Measurements from ENCODE around the gene DLG2. TPM values are rescaled to one million over a fixed set of nuclear protein-coding genes. Genes with fewer than 3 reads are reported as not detected.

The DLG2 gene
- total and polyA plus RNA-seq, 3 experiments from 2014 or later = 0.81 to 1.5 (median 1.3) TPM

- peaks cover 0 to 3% of the 10 kb centered on the region in 2 donors for H3K27me3 Mint-ChIP-seq
- POLR2A ChIA-PET = no interaction called here
- peaks cover 0 to 4% (median 0%) of the 10 kb centered on the region in 5 donors for H3K9me3 Mint-ChIP-seq
Observed at GRCh38 chr11:83773950-83774880, 1852.9 kb downstream of the DLG2 start.

GRCh38 chr11:83768489-83768888 lies 1858.7 kb downstream of the DLG2 start:
- H3K27ac ChIP-seq (ENCODE audit: low read depth, low read length) = no peak overlapping the region
- H3K4me1 ChIP-seq (ENCODE audit: insufficient read depth, low read length) = no peaks in the 10 kb centered on the region
- H3K27ac Mint-ChIP-seq = no peak overlapping the region
- POLR2A ChIA-PET = no interaction called here
- H3K4me3 ChIP-seq (ENCODE audit: low read length) = no peak overlapping the region
- H3K27me3 ChIP-seq (ENCODE audit: insufficient read depth, low read length, poor library complexity, severe bottlenecking) = no peaks in the 10 kb centered on the region
- peaks cover 0 to 3% of the 10 kb centered on the region in 2 donors for H3K27me3 Mint-ChIP-seq
- H3K36me3 Mint-ChIP-seq = no peaks in the 10 kb centered on the region
- CTCF ChIA-PET = no interaction called here
- no peak overlapping the region for H3K4me3 Mint-ChIP-seq
- no peaks in the 10 kb centered on the region for H3K36me3 ChIP-seq (ENCODE audit: insufficient read depth, low read length)
- peaks cover 0 to 4% (median 0%) of the 10 kb centered on the region in 5 donors for H3K9me3 Mint-ChIP-seq
- DNase-seq = no peak
- no peaks in the 10 kb centered on the region for H3K9me3 ChIP-seq (ENCODE audit: low read length)
- H3K4me1 Mint-ChIP-seq = no peaks in the 10 kb centered on the region

More at GRCh38 chr11:83773950-83774880, 1852.9 kb downstream of the DLG2 start:
- no peaks in the 10 kb centered on the region for H3K36me3 Mint-ChIP-seq
- Histone ChIP-seq H3K36me3 (ENCODE audit: insufficient read depth, low read length) (no peaks in the 10 kb centered on the region), H3K27me3 (ENCODE audit: insufficient read depth, low read length, poor library complexity, severe bottlenecking) (no peaks in the 10 kb centered on the region), H3K4me1 (ENCODE audit: insufficient read depth, low read length) (no peaks in the 10 kb centered on the region), H3K27ac (ENCODE audit: low read depth, low read length) (no peak overlapping the region), H3K4me3 (ENCODE audit: low read length) (no peak overlapping the region), H3K9me3 (ENCODE audit: low read length) (no peaks in the 10 kb centered on the region)
- H3K27ac Mint-ChIP-seq = no peak overlapping the region
- CTCF ChIA-PET = no interaction called here
- DNase-seq = no peak
- H3K4me1 Mint-ChIP-seq = no peaks in the 10 kb centered on the region
- no peak overlapping the region for H3K4me3 Mint-ChIP-seq

- H3K4me3 Mint-ChIP-seq = no peak overlapping the region
- H3K4me1 ChIP-seq (ENCODE audit: insufficient read depth, low read length) = no peaks in the 10 kb centered on the region
- DNase-seq = no peak
- H3K9me3 Mint-ChIP-seq = peaks cover 0 to 4% (median 0%) of the 10 kb centered on the region in 5 donors
- H3K27ac ChIP-seq (ENCODE audit: low read depth, low read length) = no peak overlapping the region
- no peak overlapping the region for H3K27ac Mint-ChIP-seq
- no peak overlapping the region for H3K4me3 ChIP-seq (ENCODE audit: low read length)
- H3K4me1 Mint-ChIP-seq = no peaks in the 10 kb centered on the region
- H3K27me3 Mint-ChIP-seq = peaks cover 0 to 3% of the 10 kb centered on the region in 2 donors
- ChIA-PET CTCF (no interaction called here), POLR2A (no interaction called here)
- no peaks in the 10 kb centered on the region for H3K9me3 ChIP-seq (ENCODE audit: low read length)
- H3K36me3 ChIP-seq (ENCODE audit: insufficient read depth, low read length) = no peaks in the 10 kb centered on the region
- no peaks in the 10 kb centered on the region for H3K27me3 ChIP-seq (ENCODE audit: insufficient read depth, low read length, poor library complexity, severe bottlenecking)
- H3K36me3 Mint-ChIP-seq = no peaks in the 10 kb centered on the region
Observed at GRCh38 chr11:83766932-83767331, 1860.2 kb downstream of the DLG2 start.

GRCh38 chr11:83764643-83765042 lies 1862.5 kb downstream of the DLG2 start:
- ChIA-PET CTCF (no interaction called here), POLR2A (no interaction called here)
- Histone ChIP-seq H3K4me1 (ENCODE audit: insufficient read depth, low read length) (no peaks in the 10 kb centered on the region), H3K36me3 (ENCODE audit: insufficient read depth, low read length) (no peaks in the 10 kb centered on the region), H3K9me3 (ENCODE audit: low read length) (no peaks in the 10 kb centered on the region), H3K4me3 (ENCODE audit: low read length) (no peak overlapping the region), H3K27ac (ENCODE audit: low read depth, low read length) (no peak overlapping the region), H3K27me3 (ENCODE audit: insufficient read depth, low read length, poor library complexity, severe bottlenecking) (no peaks in the 10 kb centered on the region)
- Mint-ChIP-seq H3K4me3 (no peak overlapping the region), H3K27me3 (peaks cover 0 to 3% of the 10 kb centered on the region in 2 donors), H3K27ac (no peak overlapping the region), H3K4me1 (no peaks in the 10 kb centered on the region), H3K36me3 (no peaks in the 10 kb centered on the region), H3K9me3 (peaks cover 0 to 1% (median 0%) of the 10 kb centered on the region in 5 donors)
- DNase-seq = no peak

- no peak for DNase-seq
- H3K27ac ChIP-seq (ENCODE audit: low read depth, low read length) = no peak overlapping the region
- H3K27me3 ChIP-seq (ENCODE audit: insufficient read depth, low read length, poor library complexity, severe bottlenecking) = no peaks in the 10 kb centered on the region
- Mint-ChIP-seq H3K4me3 (no peak overlapping the region), H3K27ac (no peak overlapping the region), H3K4me1 (no peaks in the 10 kb centered on the region), H3K36me3 (no peaks in the 10 kb centered on the region), H3K9me3 (peaks cover 0 to 3% (median 0%) of the 10 kb centered on the region in 5 donors), H3K27me3 (no peaks in the 10 kb centered on the region)
- CTCF ChIA-PET = no interaction called here
- no peaks in the 10 kb centered on the region for H3K9me3 ChIP-seq (ENCODE audit: low read length)
- H3K4me3 ChIP-seq (ENCODE audit: low read length) = no peak overlapping the region
- H3K36me3 ChIP-seq (ENCODE audit: insufficient read depth, low read length) = no peaks in the 10 kb centered on the region
- no peaks in the 10 kb centered on the region for H3K4me1 ChIP-seq (ENCODE audit: insufficient read depth, low read length)
- POLR2A ChIA-PET = no interaction called here
Observed at GRCh38 chr11:83760932-83761331, 1866.2 kb downstream of the DLG2 start.

- Mint-ChIP-seq H3K4me1 (no peaks in the 10 kb centered on the region), H3K9me3 (peaks cover 0 to 3% (median 0%) of the 10 kb centered on the region in 5 donors), H3K27me3 (no peaks in the 10 kb centered on the region), H3K36me3 (no peaks in the 10 kb centered on the region), H3K4me3 (peak overlapping the region in 1 of 7 donors; percentile 7), H3K27ac (peak overlapping the region in 1 of 8 donors; percentile 2)
- Histone ChIP-seq H3K27me3 (ENCODE audit: insufficient read depth, low read length, poor library complexity, severe bottlenecking) (no peaks in the 10 kb centered on the region), H3K36me3 (ENCODE audit: insufficient read depth, low read length) (no peaks in the 10 kb centered on the region), H3K4me1 (ENCODE audit: insufficient read depth, low read length) (no peaks in the 10 kb centered on the region), H3K27ac (ENCODE audit: low read depth, low read length) (no peak overlapping the region), H3K9me3 (ENCODE audit: low read length) (no peaks in the 10 kb centered on the region), H3K4me3 (ENCODE audit: low read length) (no peak overlapping the region)
- ChIA-PET CTCF (no interaction called here), POLR2A (no interaction called here)
- no peak for DNase-seq
Observed at GRCh38 chr11:83759148-83759547, 1868.0 kb downstream of the DLG2 start.

GRCh38 chr11:83751041-83751440 lies 1876.1 kb downstream of the DLG2 start:
- H3K36me3 Mint-ChIP-seq = no peaks in the 10 kb centered on the region
- peaks cover 0 to 4% (median 3%) of the 10 kb centered on the region in 5 donors for H3K9me3 Mint-ChIP-seq
- ChIA-PET CTCF (no interaction called here), POLR2A (no interaction called here)
- Histone ChIP-seq H3K27ac (ENCODE audit: low read depth, low read length) (no peak overlapping the region), H3K9me3 (ENCODE audit: low read length) (no peaks in the 10 kb centered on the region), H3K4me1 (ENCODE audit: insufficient read depth, low read length) (no peaks in the 10 kb centered on the region), H3K4me3 (ENCODE audit: low read length) (no peak overlapping the region), H3K36me3 (ENCODE audit: insufficient read depth, low read length) (no peaks in the 10 kb centered on the region), H3K27me3 (ENCODE audit: insufficient read depth, low read length, poor library complexity, severe bottlenecking) (no peaks in the 10 kb centered on the region)
- H3K27ac Mint-ChIP-seq = no peak overlapping the region
- no peaks in the 10 kb centered on the region for H3K4me1 Mint-ChIP-seq
- H3K4me3 Mint-ChIP-seq = no peak overlapping the region
- DNase-seq = no peak
- peaks cover 0 to 8% of the 10 kb centered on the region in 2 donors for H3K27me3 Mint-ChIP-seq

DNA sequence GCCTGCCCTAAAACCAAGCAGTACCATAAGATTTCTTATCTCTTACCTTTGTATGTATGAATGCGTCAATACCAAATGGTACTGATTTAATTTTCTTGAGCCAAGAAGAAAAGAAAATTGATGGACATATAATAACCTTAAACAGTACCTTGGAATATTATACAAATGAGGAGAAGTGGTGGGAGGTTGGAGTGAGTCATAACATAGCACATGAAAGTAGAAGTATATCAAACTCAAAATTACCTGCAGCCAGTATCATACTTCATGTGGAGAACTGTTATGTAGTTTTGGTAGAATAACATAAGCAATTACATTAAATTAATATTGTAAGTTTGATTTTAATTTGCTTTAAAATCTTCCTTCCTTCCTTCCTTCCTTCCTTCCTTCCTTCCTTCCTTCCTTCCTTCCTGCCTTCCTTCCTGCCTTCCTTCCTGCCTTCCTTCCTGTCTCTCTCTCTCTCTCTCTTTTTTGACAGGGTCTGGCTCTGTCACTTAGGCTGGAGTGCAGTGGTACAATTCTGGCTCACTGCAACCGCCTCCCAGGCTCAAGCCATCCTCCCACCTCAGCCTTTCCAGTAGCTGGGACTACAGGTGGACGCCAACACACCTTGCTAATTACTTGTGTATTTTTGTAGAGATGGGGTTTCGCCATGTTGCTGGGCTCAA lies 1880.1 kb downstream of the DLG2 start:
- no peak overlapping the region for H3K4me3 Mint-ChIP-seq
- POLR2A ChIA-PET = no interaction called here
- Histone ChIP-seq H3K27me3 (ENCODE audit: insufficient read depth, low read length, poor library complexity, severe bottlenecking) (no peaks in the 10 kb centered on the region), H3K36me3 (ENCODE audit: insufficient read depth, low read length) (no peaks in the 10 kb centered on the region), H3K4me1 (ENCODE audit: insufficient read depth, low read length) (no peaks in the 10 kb centered on the region), H3K9me3 (ENCODE audit: low read length) (no peaks in the 10 kb centered on the region), H3K27ac (ENCODE audit: low read depth, low read length) (no peak overlapping the region), H3K4me3 (ENCODE audit: low read length) (no peak overlapping the region)
- no peak for DNase-seq
- peaks cover 3 to 13% (median 7%) of the 10 kb centered on the region in 5 donors for H3K9me3 Mint-ChIP-seq
- H3K27me3 Mint-ChIP-seq = peaks cover 2 to 8% of the 10 kb centered on the region in 2 donors
- no peaks in the 10 kb centered on the region for H3K4me1 Mint-ChIP-seq
- H3K36me3 Mint-ChIP-seq = no peaks in the 10 kb centered on the region
- H3K27ac Mint-ChIP-seq = no peak overlapping the region
- CTCF ChIA-PET = no interaction called here
